Karpas-422 (cell line): ENCODE results near the gene AKAP8. TPM values are rescaled to one million over a fixed set of nuclear protein-coding genes. Genes with fewer than 3 reads are reported as not detected.

Experiments
- DNase-seq: peaks from one replicate; pipeline ENCODE4 v3.0.0-alpha.2; 2015
- H2AFZ ChIP-seq: fragments of 200-600 bp; sonication (generic); 2 replicates; pipeline ENCODE4 v1.6.1; 2014; ENCODE audit warnings: antibody characterized with exemption, low read length, mixed read lengths
- H3K27ac ChIP-seq: fragments of 200-600 bp; sonication (generic); 2 replicates; pipeline ENCODE4 v1.5.1; 2014; ENCODE audit warnings: mild to moderate bottlenecking, low read length, moderate library complexity
- H3K27me3 ChIP-seq: fragments of 200-600 bp; sonication (generic); 2 replicates; pipeline ENCODE4 v1.6.1; 2014; ENCODE audit warnings: low read length, mixed read lengths
- H3K36me3 ChIP-seq: fragments of 200-600 bp; sonication (generic); 2 replicates; pipeline ENCODE4 v1.6.1; 2014; ENCODE audit warnings: low read length, mixed read lengths; ENCODE audit not compliant: insufficient read depth
- H3K4me1 ChIP-seq: fragments of 200-600 bp; sonication (generic); 2 replicates; pipeline ENCODE4 v1.6.1; 2014; ENCODE audit warnings: mild to moderate bottlenecking, low read length, mixed read lengths
- H3K4me2 ChIP-seq: fragments of 200-600 bp; sonication (generic); 2 replicates; pipeline ENCODE4 v1.6.1; 2014; ENCODE audit warnings: low read length, low read depth, mild to moderate bottlenecking; ENCODE audit not compliant: poor library complexity, severe bottlenecking
- H3K4me3 ChIP-seq: fragments of 200-600 bp; sonication (generic); 2 replicates; pipeline ENCODE4 v1.5.1; 2014; ENCODE audit warnings: mild to moderate bottlenecking, antibody characterized with exemption, low read length, mixed read lengths
- H3K79me2 ChIP-seq: fragments of 200-600 bp; sonication (generic); 2 replicates; pipeline ENCODE4 v1.6.1; 2014; ENCODE audit warnings: mild to moderate bottlenecking, low read length, mixed read lengths
- H3K9ac ChIP-seq: fragments of 200-600 bp; sonication (generic); 2 replicates; pipeline ENCODE4 v1.6.0; 2014; ENCODE audit warnings: low read length
- H3K9me2 ChIP-seq: fragments of 200-600 bp; sonication (generic), shearing (Covaris generic); replicated peaks from 2 replicates; pipeline ENCODE4 v1.6.0; 2014; ENCODE audit warnings: mild to moderate bottlenecking, low read length, moderate library complexity; ENCODE audit not compliant: insufficient read depth
- H3K9me3 ChIP-seq: fragments of 300-700, 200-600 bp; sonication (generic); 2 replicates; pipeline ENCODE4 v1.6.1; 2014; ENCODE audit warnings: low read length, mixed read lengths
- H4K20me1 ChIP-seq: fragments of 200-600 bp; sonication (generic); 2 replicates; pipeline ENCODE4 v1.6.1; 2014; ENCODE audit warnings: mild to moderate bottlenecking, antibody characterized with exemption, low read length, low read depth; ENCODE audit not compliant: insufficient read depth
- total RNA-seq: library from RNA; depleted of rRNA; stranded (reverse); fragments of >200 nt; shearing (Covaris generic); gene quantifications from 2 replicates; pipeline ENCODE4 v1.2.3, GENCODE V29; 2014; ENCODE audit warnings: low replicate concordance

AKAP8 gene
- total RNA-seq, 1 experiment from 2014 or later = 11.7 TPM

GRCh38 chr19:15394426-15394825, 14.8 kb upstream of the AKAP8 start:
- peaks cover 23% of the 10 kb centered on the region for H3K36me3 ChIP-seq

DNA sequence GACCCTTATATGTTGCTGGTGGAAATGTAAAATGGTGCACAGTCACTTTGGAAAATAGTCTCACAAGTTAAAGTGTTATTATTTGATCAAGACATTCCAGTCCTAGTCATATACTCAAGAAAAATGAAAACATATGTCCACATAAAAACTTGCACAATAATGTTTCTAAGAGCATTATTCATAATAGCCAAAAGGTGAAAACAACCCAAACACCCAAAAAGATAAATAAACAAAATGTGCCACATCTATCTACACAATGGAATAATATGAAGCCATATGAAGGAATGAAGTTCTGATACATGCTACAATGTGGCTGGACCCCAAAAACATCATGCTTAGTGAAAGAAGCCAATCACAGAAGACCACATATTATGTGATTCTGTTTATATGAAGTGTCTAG, 14.4 kb upstream of the AKAP8 start:
- H3K27me3 ChIP-seq = no peaks in the 10 kb centered on the region
- no peak overlapping the region for H3K4me2 ChIP-seq
- peaks cover 54% of the 10 kb centered on the region for H3K79me2 ChIP-seq
- H3K4me1 ChIP-seq = no peaks in the 10 kb centered on the region
- no peak for DNase-seq
- no peak overlapping the region for H3K27ac ChIP-seq
- no peak overlapping the region for H3K9ac ChIP-seq
- H3K36me3 ChIP-seq = peaks cover 23% of the 10 kb centered on the region
- no peak overlapping the region for H3K4me3 ChIP-seq
- no peaks in the 10 kb centered on the region for H3K9me2 ChIP-seq
- no peaks in the 10 kb centered on the region for H4K20me1 ChIP-seq
- H2AFZ ChIP-seq = no peak overlapping the region
- H3K9me3 ChIP-seq = no peaks in the 10 kb centered on the region

More at GRCh38 chr19:15394426-15394825, 14.8 kb upstream of the AKAP8 start:
- H4K20me1 ChIP-seq = no peaks in the 10 kb centered on the region
- H3K9me2 ChIP-seq = no peaks in the 10 kb centered on the region
- DNase-seq = no peak
- H3K27me3 ChIP-seq = no peaks in the 10 kb centered on the region
- H3K9me3 ChIP-seq = no peaks in the 10 kb centered on the region
- H3K79me2 ChIP-seq = peaks cover 51% of the 10 kb centered on the region
- no peak overlapping the region for H3K27ac ChIP-seq
- no peaks in the 10 kb centered on the region for H3K4me1 ChIP-seq
- H2AFZ ChIP-seq = no peak overlapping the region
- H3K9ac ChIP-seq = no peak overlapping the region
- no peak overlapping the region for H3K4me3 ChIP-seq
- no peak overlapping the region for H3K4me2 ChIP-seq

DNA sequence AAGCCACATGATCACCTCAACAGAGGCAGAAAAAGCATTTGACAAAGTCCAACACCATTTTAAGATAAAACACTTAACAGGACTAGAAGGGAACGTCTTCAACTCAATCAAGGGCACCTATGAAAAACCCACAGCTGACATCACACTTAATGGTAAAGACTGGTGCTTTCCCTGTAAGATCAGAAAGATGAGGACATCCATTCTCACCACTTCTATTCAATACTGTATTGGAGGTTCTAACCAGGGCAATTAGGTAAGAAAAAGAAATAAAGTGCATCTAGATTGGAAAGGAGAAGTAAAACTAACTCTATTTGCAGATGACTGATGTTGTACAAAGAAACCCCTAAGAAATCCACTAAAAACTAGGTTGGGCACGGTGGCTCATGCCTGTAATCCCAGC, 11.2 kb upstream of the AKAP8 start:
- H2AFZ ChIP-seq = no peak overlapping the region
- H3K79me2 ChIP-seq = peaks cover 65% of the 10 kb centered on the region
- no peaks in the 10 kb centered on the region for H4K20me1 ChIP-seq
- H3K27me3 ChIP-seq = no peaks in the 10 kb centered on the region
- no peak for DNase-seq
- H3K4me1 ChIP-seq = no peaks in the 10 kb centered on the region
- H3K36me3 ChIP-seq = peaks cover 19% of the 10 kb centered on the region
- no peak overlapping the region for H3K4me3 ChIP-seq
- H3K9me3 ChIP-seq = no peaks in the 10 kb centered on the region
- H3K27ac ChIP-seq = no peak overlapping the region
- no peak overlapping the region for H3K4me2 ChIP-seq
- H3K9me2 ChIP-seq = no peaks in the 10 kb centered on the region
- no peak overlapping the region for H3K9ac ChIP-seq

GRCh38 chr19:15381864-15382263, 2.3 kb upstream of the AKAP8 start:
- Histone ChIP-seq H2AFZ (no peak overlapping the region), H3K9ac (no peak overlapping the region), H3K27ac (peak overlapping the region; percentile 43), H3K36me3 (peaks cover 6% of the 10 kb centered on the region; the same call in 1 of the 2 replicates), H3K9me3 (no peaks in the 10 kb centered on the region), H4K20me1 (peaks cover 7% of the 10 kb centered on the region; the same call in 1 of the 2 replicates), H3K9me2 (no peaks in the 10 kb centered on the region), H3K27me3 (no peaks in the 10 kb centered on the region), H3K4me3 (no peak overlapping the region), H3K4me1 (peaks cover 49% of the 10 kb centered on the region), H3K79me2 (peaks cover 43% of the 10 kb centered on the region), H3K4me2 (peak overlapping the region; percentile 90)
- no peak for DNase-seq

DNA sequence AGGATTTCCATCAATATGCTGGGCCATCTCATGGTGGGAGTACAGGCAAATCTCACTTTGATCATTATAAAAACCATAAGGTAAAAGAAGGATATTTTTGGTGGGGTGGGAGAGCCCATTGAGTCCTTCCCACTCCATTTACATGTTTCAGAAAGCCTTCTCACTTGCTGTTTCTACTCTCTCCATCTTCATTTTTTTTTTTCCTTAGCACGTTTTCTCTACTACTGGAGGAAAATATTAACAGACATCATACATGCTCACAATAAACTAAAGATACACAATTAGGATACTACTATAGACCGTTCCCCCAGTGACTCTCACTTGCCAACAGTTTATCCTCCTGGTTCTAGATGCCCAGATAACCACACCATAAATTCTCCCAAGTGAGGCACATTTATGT, 1.8 kb upstream of the AKAP8 start:
- H3K4me2 ChIP-seq = peak overlapping the region; percentile 90
- peak overlapping the region; percentile 78 for H3K9ac ChIP-seq
- peaks cover 5% of the 10 kb centered on the region; the same call in 1 of the 2 replicates for H3K36me3 ChIP-seq
- peaks cover 53% of the 10 kb centered on the region for H3K4me1 ChIP-seq
- H3K9me2 ChIP-seq = no peaks in the 10 kb centered on the region
- peaks cover 45% of the 10 kb centered on the region for H3K79me2 ChIP-seq
- no peak for DNase-seq
- H3K9me3 ChIP-seq = no peaks in the 10 kb centered on the region
- peak overlapping the region; percentile 83 for H3K4me3 ChIP-seq
- no peaks in the 10 kb centered on the region for H3K27me3 ChIP-seq
- peak overlapping the region; percentile 43 for H3K27ac ChIP-seq
- no peak overlapping the region for H2AFZ ChIP-seq
- peaks cover 7% of the 10 kb centered on the region; the same call in 1 of the 2 replicates for H4K20me1 ChIP-seq

DNA sequence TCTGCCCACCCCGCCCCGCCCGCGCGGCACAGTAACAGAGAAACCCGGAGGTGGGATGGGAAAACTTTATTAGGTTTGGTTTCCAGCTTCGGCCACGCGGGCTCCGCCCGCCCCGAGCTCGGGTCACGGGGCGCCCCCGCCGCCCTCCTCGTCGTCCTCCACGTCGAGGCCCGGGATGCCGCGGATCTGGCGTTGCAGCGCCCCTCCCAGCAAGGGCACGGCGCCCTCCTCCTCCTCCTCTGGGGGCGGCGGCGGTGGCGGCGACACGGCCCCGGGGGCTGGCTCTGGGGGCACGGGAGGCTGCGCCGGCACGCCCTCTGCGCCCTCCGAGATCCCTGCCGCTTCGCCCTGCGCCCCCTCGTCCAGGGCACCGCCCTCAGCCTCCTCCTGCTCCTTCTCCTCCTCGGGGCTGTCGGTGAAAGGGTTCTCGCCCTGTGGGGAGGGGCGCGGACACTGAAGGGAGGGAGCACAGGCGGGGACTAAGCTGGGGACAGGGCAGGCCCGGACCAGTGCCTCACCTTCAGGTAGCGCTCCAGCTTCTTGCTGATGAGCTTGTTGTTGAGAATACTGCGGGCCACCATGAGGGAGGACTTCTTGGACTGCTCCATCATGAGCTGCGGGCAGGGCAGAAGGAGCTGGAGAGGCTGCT, 536 bp upstream of the AKAP8 start:
- Histone ChIP-seq H3K36me3 (peaks cover 6% of the 10 kb centered on the region; the same call in 1 of the 2 replicates), H3K4me2 (peak overlapping the region; percentile 90), H2AFZ (no peak overlapping the region), H3K27me3 (no peaks in the 10 kb centered on the region), H3K79me2 (peaks cover 53% of the 10 kb centered on the region), H3K9me2 (no peaks in the 10 kb centered on the region), H3K9ac (peak overlapping the region; percentile 78), H3K9me3 (no peaks in the 10 kb centered on the region), H4K20me1 (peaks cover 10% of the 10 kb centered on the region; the same call in 1 of the 2 replicates), H3K4me3 (peak overlapping the region; percentile 83), H3K4me1 (peaks cover 53% of the 10 kb centered on the region), H3K27ac (peak overlapping the region; percentile 43)
- no peak for DNase-seq

- H4K20me1 ChIP-seq = peaks cover 23% of the 10 kb centered on the region
- peaks cover 68% of the 10 kb centered on the region for H3K79me2 ChIP-seq
- no peaks in the 10 kb centered on the region for H3K27me3 ChIP-seq
- no peaks in the 10 kb centered on the region for H3K9me3 ChIP-seq
- peaks cover 5% of the 10 kb centered on the region; the same call in 1 of the 2 replicates for H3K36me3 ChIP-seq
- peak overlapping the region; percentile 86 for H3K27ac ChIP-seq
- peak overlapping the region; percentile 94 for H3K4me2 ChIP-seq
- peak overlapping the region; percentile 88 for H3K4me3 ChIP-seq
- peaks cover 52% of the 10 kb centered on the region for H3K4me1 ChIP-seq
- H3K9ac ChIP-seq = peak overlapping the region; percentile 98
- DNase-seq = peak; percentile 90
- no peak overlapping the region for H2AFZ ChIP-seq
- H3K9me2 ChIP-seq = no peaks in the 10 kb centered on the region
Observed at GRCh38 chr19:15378534-15379082, 979 bp downstream of the AKAP8 start.

DNA sequence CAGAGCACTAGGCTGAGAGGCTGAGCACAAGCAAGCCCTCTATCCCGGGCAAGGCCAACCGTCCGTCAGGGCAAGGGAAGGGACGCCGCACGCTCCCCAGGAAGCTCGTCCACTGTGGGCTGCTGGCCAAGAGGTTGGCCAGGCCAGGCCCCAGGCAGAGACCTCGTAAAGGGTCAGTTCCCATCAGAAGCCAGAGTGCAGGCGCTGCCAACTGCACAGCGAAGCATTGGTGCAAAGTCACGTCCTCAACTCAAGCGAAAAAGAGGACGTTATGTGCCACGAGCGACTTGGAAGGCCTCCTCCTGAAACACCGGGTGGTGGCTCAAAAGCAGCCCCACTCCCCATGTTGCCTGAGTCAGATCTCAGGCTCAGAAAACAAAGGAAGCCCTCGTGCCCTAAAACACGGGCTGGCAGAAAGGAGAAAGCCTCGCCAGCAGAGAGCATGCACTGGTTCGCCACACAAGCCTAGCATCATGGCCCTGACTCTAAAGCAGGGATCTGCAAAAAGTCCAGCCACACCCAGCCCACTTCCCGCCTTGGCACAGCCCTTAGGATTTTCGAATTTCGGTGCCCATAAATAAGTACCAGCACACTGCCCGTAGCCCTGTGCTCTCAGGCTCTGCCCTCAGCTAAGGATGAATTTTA, 4.7 kb downstream of the AKAP8 start:
- Histone ChIP-seq H3K9me3 (no peaks in the 10 kb centered on the region), H3K9me2 (no peaks in the 10 kb centered on the region), H3K4me1 (peaks cover 16% of the 10 kb centered on the region), H3K9ac (no peak overlapping the region), H2AFZ (no peak overlapping the region), H3K4me2 (no peak overlapping the region), H3K79me2 (peaks cover 75% of the 10 kb centered on the region), H3K36me3 (peaks cover 20% of the 10 kb centered on the region), H3K4me3 (no peak overlapping the region), H3K27ac (no peak overlapping the region), H3K27me3 (no peaks in the 10 kb centered on the region), H4K20me1 (peaks cover 42% of the 10 kb centered on the region)
- no peak for DNase-seq
